CD4-positive, alpha-beta T cell treated with Interleukin-6 for 4 hours (primary cell): Measurements from ENCODE around the gene IGSF21.
"Not testable (repeated sequence)": the region's sequence is repeated elsewhere in the genome, so short reads cannot be mapped to it uniquely, and the experiment has no call there.

ENCODE experiments used
- DNase-seq: peaks from one replicate; pipeline ENCODE4 v3.0.0-alpha.2; 2020; ENCODE audit warnings: mixed read lengths

Gene IGSF21

GRCh38 chr1:18147672-18148071, 40.1 kb downstream of the IGSF21 start:
- no peak for DNase-seq

GRCh38 chr1:18148461-18148860, 40.9 kb downstream of the IGSF21 start:
- DNase-seq: no peak

GRCh38 chr1:18149027-18149641, 41.5 kb downstream of the IGSF21 start:
- no peak for DNase-seq

GRCh38 chr1:18151436-18152122, 44.0 kb downstream of the IGSF21 start:
- DNase-seq: no peak

GRCh38 chr1:18154430-18155194, 47.0 kb downstream of the IGSF21 start:
- no peak for DNase-seq

GRCh38 chr1:18155881-18156385, 48.3 kb downstream of the IGSF21 start:
- DNase-seq: no peak

- DNase-seq: no peak
Measured at GRCh38 chr1:18157352-18157751, 49.8 kb downstream of the IGSF21 start.

- DNase-seq: no peak
Measured at GRCh38 chr1:18157968-18158367, 50.4 kb downstream of the IGSF21 start.

- no peak for DNase-seq
Measured at GRCh38 chr1:18158714-18159113, 51.1 kb downstream of the IGSF21 start.

GRCh38 chr1:18160290-18160942, 52.8 kb downstream of the IGSF21 start:
- DNase-seq: no peak

GRCh38 chr1:18161690-18162089, 54.1 kb downstream of the IGSF21 start:
- no peak for DNase-seq

- DNase-seq: not testable (repeated sequence)
Measured at GRCh38 chr1:18165640-18166039, 58.0 kb downstream of the IGSF21 start.

- DNase-seq: no peak
Measured at GRCh38 chr1:18166341-18166740, 58.7 kb downstream of the IGSF21 start.

- no peak for DNase-seq
Measured at GRCh38 chr1:18166929-18167328, 59.3 kb downstream of the IGSF21 start.

GRCh38 chr1:18170444-18170843, 62.8 kb downstream of the IGSF21 start:
- no peak for DNase-seq

GRCh38 chr1:18174037-18174436, 66.4 kb downstream of the IGSF21 start:
- DNase-seq: no peak

- DNase-seq: no peak
Measured at GRCh38 chr1:18175051-18175450, 67.5 kb downstream of the IGSF21 start.

- no peak for DNase-seq
Measured at GRCh38 chr1:18175530-18176377, 68.2 kb downstream of the IGSF21 start.

GRCh38 chr1:18176619-18177018, 69.0 kb downstream of the IGSF21 start:
- no peak for DNase-seq

GRCh38 chr1:18178111-18178510, 70.5 kb downstream of the IGSF21 start:
- DNase-seq: no peak

- DNase-seq: no peak
Measured at GRCh38 chr1:18179009-18179408, 71.4 kb downstream of the IGSF21 start.
